GM18861 (cell line): Measurements from ENCODE around the gene CNR2.
A peak's percentile ranks its signal among the peaks of the same experiment; 100 is the strongest.
"Not testable (repeated sequence)": the region's sequence is repeated elsewhere in the genome, so short reads cannot be mapped to it uniquely, and the experiment has no call there.

Source experiments
- ATAC-seq: cut with Tn5 transposase; IDR thresholded peaks from one replicate; pipeline ENCODE4 v1.9.1; 2021; ENCODE audit not compliant: unreplicated experiment

CNR2 gene

DNA sequence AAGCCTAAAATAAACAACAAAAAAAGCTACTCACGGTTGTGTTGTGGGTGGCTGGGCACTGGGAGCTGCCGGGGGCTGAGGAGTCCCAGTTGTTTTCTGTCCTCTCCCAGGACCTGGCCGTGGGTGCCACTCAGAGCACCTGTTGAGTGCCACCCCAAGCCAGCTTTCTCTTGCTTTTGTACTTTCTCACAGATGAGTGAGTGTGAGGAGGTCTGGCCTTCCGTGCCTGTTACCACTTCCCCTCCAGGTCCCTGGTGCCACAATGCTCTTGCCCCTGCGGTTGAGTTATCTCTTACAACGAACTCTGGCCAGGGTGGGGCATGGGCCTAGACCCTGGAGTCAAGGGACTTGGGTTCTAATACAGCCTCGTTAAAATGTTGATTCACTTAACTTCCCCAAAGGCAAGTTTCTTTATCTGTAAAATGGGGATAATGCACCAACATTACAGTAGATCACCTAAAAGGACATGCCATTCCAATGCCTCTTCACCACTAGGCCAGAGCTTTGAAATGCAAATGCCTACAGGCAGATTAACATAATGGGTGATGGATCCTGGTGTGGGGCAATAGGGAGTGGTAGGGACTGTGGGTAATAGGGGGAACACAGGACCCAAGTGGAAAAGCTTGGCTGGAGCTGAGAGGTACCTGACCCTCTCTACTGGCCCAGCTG lies at the start of gene CNR2:
CNR2 (minus strand) TSS at position 151 of the 669 bp plus-strand sequence. CDS start 37,745 bp downstream, outside the sequence.
- ATAC-seq: no peak

- ATAC-seq: no peak
Observed at GRCh38 chr1:23960291-23961020, 47.3 kb upstream of the CNR2 start.

- peak; percentile 43 for ATAC-seq
Observed at GRCh38 chr1:23959461-23960290, 46.5 kb upstream of the CNR2 start, which contains the start of gene PNRC2. Gene PNRC2, plus strand, starts transcription at chr1:23959828. Its CDS starts 1,630 bp downstream, at chr1:23961458.

DNA sequence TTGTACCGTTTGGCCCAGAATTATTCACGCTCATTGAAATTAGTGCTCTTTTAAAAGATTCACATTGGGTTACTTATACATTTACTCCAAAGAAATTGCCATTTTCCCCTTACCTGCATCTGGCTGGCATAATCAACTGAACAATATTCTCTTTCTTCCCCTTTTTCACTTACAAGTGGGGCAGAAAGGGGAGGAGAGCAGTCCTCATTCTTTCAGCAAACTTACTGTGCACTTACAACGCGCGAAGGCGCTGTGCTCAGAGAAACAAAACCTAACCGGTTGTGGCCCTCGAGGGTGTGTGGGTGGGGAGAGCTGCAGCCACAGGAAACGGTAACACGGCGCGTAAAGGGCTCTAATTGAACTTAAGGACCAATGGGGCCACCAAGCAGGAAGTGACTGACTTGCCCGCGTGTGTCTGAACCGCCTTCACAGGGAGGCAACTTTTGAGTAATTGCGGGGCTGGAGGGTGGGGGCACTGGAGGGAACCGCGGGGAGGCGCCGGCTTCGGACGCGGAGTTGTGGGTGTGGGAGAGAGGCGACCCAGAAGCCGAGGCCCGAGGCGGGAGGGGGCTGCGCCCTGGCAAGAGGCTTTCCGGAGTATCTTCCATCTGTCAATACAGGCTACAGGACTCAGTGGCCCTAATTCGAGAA lies 45.8 kb upstream of the CNR2 start:
- ATAC-seq: peak; percentile 46

DNA sequence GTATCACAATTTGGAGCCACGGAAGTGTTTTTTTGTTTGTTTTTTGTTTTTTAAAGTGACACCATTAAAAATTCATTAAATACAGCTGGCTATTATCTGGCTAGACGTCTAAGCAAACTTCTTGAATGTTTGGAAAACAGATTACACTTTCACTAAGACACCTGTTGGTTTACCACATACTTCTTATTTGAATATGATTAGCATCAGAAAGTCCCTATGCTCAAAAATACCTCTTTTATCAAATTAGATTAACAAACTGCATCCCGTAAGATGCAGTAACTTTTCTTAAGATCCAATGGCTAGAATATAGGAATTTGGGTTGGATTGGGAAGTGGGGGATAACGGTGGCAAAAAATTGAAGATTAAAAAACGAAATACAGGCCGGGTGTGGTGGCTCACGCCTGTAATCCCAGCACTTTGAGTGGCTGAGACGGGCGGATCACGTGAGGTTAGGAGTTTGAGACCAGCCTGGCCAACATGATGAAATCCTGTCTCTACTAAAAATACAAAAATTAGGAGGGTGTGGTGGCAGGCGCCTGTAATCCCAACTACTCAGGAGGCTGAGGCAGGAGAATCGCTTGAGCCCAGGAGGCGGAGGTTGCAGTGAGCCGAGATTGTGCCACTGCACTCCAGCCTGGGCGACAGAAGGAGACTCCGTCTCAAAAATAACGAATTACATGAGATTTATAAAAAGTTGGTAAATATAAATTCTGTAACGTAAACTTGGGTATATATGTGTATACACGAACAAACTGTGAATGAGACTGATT lies 45.1 kb upstream of the CNR2 start:
- not testable (repeated sequence) for ATAC-seq

GRCh38 chr1:23957096-23957495 lies 43.9 kb upstream of the CNR2 start:
- no peak for ATAC-seq

- ATAC-seq: no peak
Observed at GRCh38 chr1:23953020-23953419, 39.9 kb upstream of the CNR2 start.

- ATAC-seq: no peak
Observed at GRCh38 chr1:23947366-23947765, 34.2 kb upstream of the CNR2 start.

- ATAC-seq: no peak
Observed at GRCh38 chr1:23936481-23937176, 23.5 kb upstream of the CNR2 start.

DNA sequence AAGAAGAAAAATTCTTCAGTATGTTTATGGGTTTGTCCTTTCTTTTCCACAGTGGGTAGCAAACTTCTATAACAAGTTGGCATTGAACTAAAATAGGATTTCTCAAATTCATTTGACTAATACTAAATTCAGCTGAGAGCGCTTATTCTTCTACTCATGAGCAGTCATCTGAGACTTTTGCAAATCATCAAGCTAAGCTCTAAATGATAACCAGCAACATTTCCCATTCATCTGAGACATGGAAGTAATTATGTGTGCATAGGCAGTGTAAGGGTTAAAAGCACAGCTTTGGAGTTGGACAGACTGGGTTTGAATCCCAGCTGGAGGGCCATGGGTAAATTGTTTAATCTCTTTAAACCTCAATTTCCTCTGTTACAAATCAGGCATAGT lies 18.3 kb upstream of the CNR2 start:
- ATAC-seq: no peak

DNA sequence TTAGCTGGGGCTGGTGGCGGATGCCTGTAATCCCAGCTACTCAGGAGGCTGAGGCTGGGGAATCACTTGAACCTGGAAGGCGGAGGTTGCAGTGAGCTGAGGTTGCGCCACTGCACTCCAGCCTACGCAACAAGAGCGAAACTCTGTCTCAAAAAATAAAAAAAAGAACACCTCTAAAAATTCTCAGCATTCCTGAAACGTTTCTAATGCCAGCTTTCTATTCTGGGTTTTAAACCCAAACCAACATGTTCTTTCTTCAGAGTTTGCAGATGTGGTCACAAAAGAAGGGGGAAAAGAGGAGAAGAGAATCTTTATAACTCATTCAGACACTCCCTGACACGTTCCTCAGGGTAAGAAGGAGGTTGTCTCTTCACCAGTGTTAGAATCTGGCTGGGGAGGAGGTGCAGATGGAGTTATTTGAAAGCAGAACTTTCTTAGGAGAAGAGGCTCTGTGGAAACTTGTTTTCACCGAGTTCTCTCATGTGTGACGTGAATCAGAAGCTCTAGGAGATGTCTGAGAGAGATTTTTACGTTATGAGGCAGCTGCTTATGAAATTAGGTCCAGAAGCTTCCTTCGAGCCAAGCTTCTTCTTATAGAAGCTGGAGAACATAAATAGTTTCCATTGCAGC lies 17.8 kb upstream of the CNR2 start:
- no peak for ATAC-seq

GRCh38 chr1:23930270-23930669 lies 17.1 kb upstream of the CNR2 start:
- no peak for ATAC-seq

GRCh38 chr1:23928789-23929188 lies 15.6 kb upstream of the CNR2 start:
- ATAC-seq: no peak

GRCh38 chr1:23927097-23927496 lies 13.9 kb upstream of the CNR2 start:
- no peak for ATAC-seq

GRCh38 chr1:23925279-23925678 lies 12.1 kb upstream of the CNR2 start:
- ATAC-seq: no peak

GRCh38 chr1:23924601-23925000 lies 11.4 kb upstream of the CNR2 start:
- ATAC-seq: no peak

DNA sequence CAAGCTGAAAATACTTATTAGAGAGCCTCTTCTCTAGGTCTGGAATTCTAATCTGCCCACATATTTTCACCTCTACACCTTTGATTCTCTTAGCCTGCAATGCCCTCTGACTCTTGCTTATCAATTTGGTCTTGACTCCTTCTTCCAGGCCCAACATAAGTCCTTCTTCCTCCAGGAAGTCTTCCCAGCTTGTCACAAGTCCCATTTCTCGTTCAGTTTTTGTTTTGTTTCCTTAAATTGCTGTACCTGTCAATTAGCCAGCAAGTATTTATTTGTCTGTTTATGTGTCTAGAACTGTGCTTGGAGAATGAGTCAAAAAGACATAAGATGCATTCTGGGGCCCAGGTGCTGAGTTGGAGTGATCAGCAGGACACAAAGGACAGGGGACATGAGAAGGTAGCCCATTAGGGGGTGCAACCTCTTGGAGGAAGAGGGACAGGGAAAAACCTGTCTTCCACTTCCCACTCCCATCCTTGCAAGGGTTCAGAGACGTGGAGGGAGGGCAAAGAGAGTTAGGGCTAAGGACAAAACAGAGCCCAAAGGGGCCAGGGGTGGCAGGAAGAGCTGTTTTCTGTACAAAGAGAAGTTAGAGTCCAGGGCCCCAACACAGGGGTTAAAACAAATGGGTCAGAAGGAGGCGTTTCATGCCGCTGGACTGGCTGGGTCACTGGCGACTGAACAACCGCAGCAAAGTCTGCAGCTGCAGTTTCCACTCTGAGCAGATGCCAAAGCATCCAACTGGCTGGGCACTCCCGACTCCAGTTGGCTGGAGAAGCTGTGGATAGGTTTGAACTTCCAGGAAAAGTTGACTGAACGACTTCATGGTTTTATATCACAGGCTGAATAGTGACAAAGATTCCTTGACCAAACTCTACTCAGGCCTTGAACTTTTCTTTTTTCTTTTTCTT lies 10.7 kb upstream of the CNR2 start:
- ATAC-seq: no peak

- ATAC-seq: no peak
Observed at GRCh38 chr1:23922321-23922943, 9.3 kb upstream of the CNR2 start.
